ENCODE measurements around the gene FOXD2. TPM values are rescaled to one million over a fixed set of nuclear protein-coding genes. Genes with fewer than 3 reads are reported as not detected.

FOXD2 gene
- polyA plus RNA-seq, 1 of the 3 experiments (the other 2 are of a cell fraction) = not detected

GRCh38 chr1:47442202-47442601 lies 4.4 kb downstream of the FOXD2 start:
- peaks cover 0 to 6% of the 10 kb centered on the region in 2 experiments; a peak in 1 of 4 replicates for H3K4me1 ChIP-seq (ENCODE audit: control insufficient read depth in 1 of 2, insufficient read depth in 2 of 2, low read depth in 1 of 2, low read length in 1 of 2)
- H3K9me2 ChIP-seq = no peaks in the 10 kb centered on the region
- no peak overlapping the region for H3K9ac ChIP-seq
- no peaks in the 10 kb centered on the region for H4K20me1 ChIP-seq (ENCODE audit: insufficient read depth)
- ChIA-PET POLR2A (no interaction called here), CTCF (interaction anchor here (1.1 to 3.3 kb wide), 7 partner anchors 10 to 284 kb away, joined by 5 to 29 read pairs (median 13); no protein-coding TSS in a partner anchor)
- H3K27ac ChIP-seq (ENCODE audit: low read depth in 2 of 2, low read length in 1 of 2) = no peak overlapping the region
- no peak for DNase-seq
- WGBS (ENCODE audit: low lambda C conversion rate) = 76% methylated on average over 4 of the region's 4 CpGs
- no peak for TF ChIP-seq RXRA (IDR thresholded peaks at IDR 0.05; ENCODE audit: borderline replicate concordance, low read depth)
- no peak for TF ChIP-seq ELF1 (IDR thresholded peaks at IDR 0.05)
- no peak for TF ChIP-seq GATA2 (CRISPR knock-in tag; IDR thresholded peaks at IDR 0.05)
- TF ChIP-seq, protein P1, sequence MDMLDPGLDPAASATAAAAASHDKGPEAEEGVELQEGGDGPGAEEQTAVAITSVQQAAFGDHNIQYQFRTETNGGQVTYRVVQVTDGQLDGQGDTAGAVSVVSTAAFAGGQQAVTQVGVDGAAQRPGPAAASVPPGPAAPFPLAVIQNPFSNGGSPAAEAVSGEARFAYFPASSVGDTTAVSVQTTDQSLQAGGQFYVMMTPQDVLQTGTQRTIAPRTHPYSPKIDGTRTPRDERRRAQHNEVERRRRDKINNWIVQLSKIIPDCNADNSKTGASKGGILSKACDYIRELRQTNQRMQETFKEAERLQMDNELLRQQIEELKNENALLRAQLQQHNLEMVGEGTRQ (IDR thresholded peaks at IDR 0.05; ENCODE audit: borderline replicate concordance, low read depth, low read length) = no peak
- TF ChIP-seq, protein P2, sequence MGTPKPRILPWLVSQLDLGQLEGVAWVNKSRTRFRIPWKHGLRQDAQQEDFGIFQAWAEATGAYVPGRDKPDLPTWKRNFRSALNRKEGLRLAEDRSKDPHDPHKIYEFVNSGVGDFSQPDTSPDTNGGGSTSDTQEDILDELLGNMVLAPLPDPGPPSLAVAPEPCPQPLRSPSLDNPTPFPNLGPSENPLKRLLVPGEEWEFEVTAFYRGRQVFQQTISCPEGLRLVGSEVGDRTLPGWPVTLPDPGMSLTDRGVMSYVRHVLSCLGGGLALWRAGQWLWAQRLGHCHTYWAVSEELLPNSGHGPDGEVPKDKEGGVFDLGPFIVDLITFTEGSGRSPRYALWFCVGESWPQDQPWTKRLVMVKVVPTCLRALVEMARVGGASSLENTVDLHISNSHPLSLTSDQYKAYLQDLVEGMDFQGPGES (IDR thresholded peaks at IDR 0.05; ENCODE audit: low read depth, low read length) = no peak
- no peak for TF ChIP-seq YY1 (IDR thresholded peaks at IDR 0.05; ENCODE audit: low read depth)
- TF ChIP-seq RFX5 (IDR thresholded peaks at IDR 0.05; ENCODE audit: low read length) = no peak
- no peak for TF ChIP-seq SMC3 (IDR thresholded peaks at IDR 0.05; ENCODE audit: low read depth, low read length)
- TF ChIP-seq, protein P3, sequence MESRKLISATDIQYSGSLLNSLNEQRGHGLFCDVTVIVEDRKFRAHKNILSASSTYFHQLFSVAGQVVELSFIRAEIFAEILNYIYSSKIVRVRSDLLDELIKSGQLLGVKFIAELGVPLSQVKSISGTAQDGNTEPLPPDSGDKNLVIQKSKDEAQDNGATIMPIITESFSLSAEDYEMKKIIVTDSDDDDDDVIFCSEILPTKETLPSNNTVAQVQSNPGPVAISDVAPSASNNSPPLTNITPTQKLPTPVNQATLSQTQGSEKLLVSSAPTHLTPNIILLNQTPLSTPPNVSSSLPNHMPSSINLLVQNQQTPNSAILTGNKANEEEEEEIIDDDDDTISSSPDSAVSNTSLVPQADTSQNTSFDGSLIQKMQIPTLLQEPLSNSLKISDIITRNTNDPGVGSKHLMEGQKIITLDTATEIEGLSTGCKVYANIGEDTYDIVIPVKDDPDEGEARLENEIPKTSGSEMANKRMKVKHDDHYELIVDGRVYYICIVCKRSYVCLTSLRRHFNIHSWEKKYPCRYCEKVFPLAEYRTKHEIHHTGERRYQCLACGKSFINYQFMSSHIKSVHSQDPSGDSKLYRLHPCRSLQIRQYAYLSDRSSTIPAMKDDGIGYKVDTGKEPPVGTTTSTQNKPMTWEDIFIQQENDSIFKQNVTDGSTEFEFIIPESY (IDR thresholded peaks at IDR 0.05; ENCODE audit: borderline replicate concordance, low read depth) = no peak
- TF ChIP-seq REST (IDR thresholded peaks at IDR 0.05; ENCODE audit: low read depth, low read length) = no peak
- TF ChIP-seq NRF1 (IDR thresholded peaks at IDR 0.05; ENCODE audit: low read depth, low read length) = no peak
- TF ChIP-seq EZH2phosphoT487 (IDR thresholded peaks at IDR 0.05; ENCODE audit: borderline replicate concordance, low read depth) = no peak
- no peak for TF ChIP-seq CHD2 (IDR thresholded peaks at IDR 0.05; ENCODE audit: low read length, partially characterized antibody)
- no peak for TF ChIP-seq NFIC (IDR thresholded peaks at IDR 0.05; ENCODE audit: borderline replicate concordance)
- H3K4me2 ChIP-seq = no peak overlapping the region
- H3F3A ChIP-seq (replicated peaks; ENCODE audit: insufficient read depth) = no peaks in the 10 kb centered on the region
- H2AFZ ChIP-seq (ENCODE audit: low read depth) = no peak overlapping the region
- H3K36me3 ChIP-seq (replicated peaks in 1 of 2; ENCODE audit: control insufficient read depth in 1 of 2, insufficient read depth in 2 of 2, low read length in 1 of 2) = no peaks in the 10 kb centered on the region
- peaks cover 92% of the 10 kb centered on the region for H3K27me3 ChIP-seq (ENCODE audit: insufficient read depth)
- no peaks in the 10 kb centered on the region for H3K9me3 ChIP-seq
- H3K79me2 ChIP-seq (ENCODE audit: insufficient read depth) = no peaks in the 10 kb centered on the region
- no peak overlapping the region for H3K4me3 ChIP-seq (ENCODE audit: low read depth in 2 of 2, low read length in 1 of 2)
